CD14-positive monocyte (primary cell): ENCODE data around the gene OR2V2. TPM values are rescaled to one million over a fixed set of nuclear protein-coding genes. Genes with fewer than 3 reads are reported as not detected.
A peak's percentile ranks its signal among the peaks of the same experiment; 100 is the strongest.

Experiments
- DNase-seq, 3 donors: peaks; one replicate each; pipeline ENCODE4 v3.0.0-alpha.2; 2011 to 2022
- H2AFZ ChIP-seq: 2 replicates; pipeline ENCODE4 v1.6.0; 2012; ENCODE audit warnings: mild to moderate bottlenecking, low read depth, low read length, inconsistent platforms; ENCODE audit not compliant: insufficient read depth, poor library complexity, severe bottlenecking
- H3K27ac ChIP-seq, 2 donors: 1 replicate in 1 of 2; 2 replicates in 1 of 2; pipeline ENCODE4 v1.5.1; 2012 to 2013; ENCODE audit warnings: low read length in 2 of 2, control low read depth in 1 of 2, inconsistent platforms in 1 of 2, low read depth in 1 of 2, mild to moderate bottlenecking in 1 of 2
- H3K27me3 ChIP-seq, 2 donors: one replicate each; pipeline versions ENCODE4 v1.6.0 to v1.6.1; 2011 to 2013; ENCODE audit warnings: low read length in 2 of 2; ENCODE audit not compliant: control insufficient read depth in 2 of 2, insufficient read depth in 2 of 2
- H3K36me3 ChIP-seq, 2 donors: replicated peaks in 1 of 2; 1 replicate in 1 of 2; 2 replicates in 1 of 2; pipeline versions ENCODE4 v1.5.1 to v1.6.1; 2012 to 2013; ENCODE audit warnings: low read length in 2 of 2, control low read depth in 1 of 2, inconsistent platforms in 1 of 2, mild to moderate bottlenecking in 1 of 2; ENCODE audit not compliant: insufficient read depth in 2 of 2, control insufficient read depth in 1 of 2
- H3K4me1 ChIP-seq, 2 donors: 1 replicate in 1 of 2; 2 replicates in 1 of 2; pipeline versions ENCODE4 v1.5.1 to v1.6.1; 2012 to 2013; ENCODE audit warnings: low read length in 2 of 2, control low read depth in 1 of 2, inconsistent platforms in 1 of 2, mild to moderate bottlenecking in 1 of 2, moderate library complexity in 1 of 2; ENCODE audit not compliant: insufficient read depth in 2 of 2, control insufficient read depth in 1 of 2
- H3K4me2 ChIP-seq: replicated peaks from 2 replicates; pipeline ENCODE3; 2012; ENCODE audit warnings: low read length, moderate library complexity, mild to moderate bottlenecking; ENCODE audit not compliant: poor library complexity, severe bottlenecking; ENCODE audit errors: extremely low read depth
- H3K4me3 ChIP-seq, 3 experiments: fragments of 200-600 bp in 1 of 3; sonication (generic) in 1 of 3; replicated peaks in 1 of 3; 1 replicate in 2 of 3; 2 replicates in 1 of 3; pipeline ENCODE4 v1.5.1; 2011 to 2013; ENCODE audit warnings: low read length in 3 of 3, mild to moderate bottlenecking in 3 of 3, control low read depth in 2 of 3, low read depth in 2 of 3, inconsistent platforms in 1 of 3, moderate library complexity in 1 of 3
- H3K79me2 ChIP-seq: 2 replicates; pipeline ENCODE4 v1.6.0; 2012; ENCODE audit warnings: mild to moderate bottlenecking, control low read depth, inconsistent platforms, low read length, moderate library complexity; ENCODE audit not compliant: insufficient read depth
- H3K9ac ChIP-seq: 2 replicates; pipeline ENCODE4 v1.6.0; 2017; ENCODE audit warnings: low read length, mild to moderate bottlenecking; ENCODE audit not compliant: insufficient read depth, poor library complexity, severe bottlenecking
- H3K9me3 ChIP-seq, 2 donors: replicated peaks in 1 of 2; 1 replicate in 1 of 2; 2 replicates in 1 of 2; pipeline versions ENCODE4 v1.5.1 to v1.6.1; 2012 to 2013; ENCODE audit warnings: low read length in 2 of 2, control low read depth in 1 of 2; ENCODE audit not compliant: control insufficient read depth in 1 of 2, insufficient read depth in 1 of 2
- H4K20me1 ChIP-seq: 2 replicates; pipeline ENCODE4 v1.6.0; 2012; ENCODE audit warnings: mild to moderate bottlenecking, low read length, control low read depth, moderate library complexity; ENCODE audit not compliant: insufficient read depth
- H3K27ac Mint-ChIP-seq, 7 donors: one replicate each; pipeline ENCODE4 v1.8.0; 2020; ENCODE audit warnings: mild to moderate bottlenecking in 7 of 7, mixed read lengths in 7 of 7, moderate library complexity in 6 of 7, inconsistent platforms in 2 of 7
- H3K27me3 Mint-ChIP-seq, 3 donors: one replicate each; pipeline ENCODE4 v1.8.0; 2021 to 2022; ENCODE audit warnings: low read depth in 3 of 3, mild to moderate bottlenecking in 3 of 3, mixed read lengths in 3 of 3, moderate library complexity in 3 of 3, inconsistent platforms in 1 of 3
- H3K36me3 Mint-ChIP-seq, 2 donors: one replicate each; pipeline ENCODE4 v1.8.0; 2020; ENCODE audit warnings: mixed read lengths in 2 of 2, inconsistent platforms in 1 of 2, mild to moderate bottlenecking in 1 of 2
- H3K4me1 Mint-ChIP-seq: one replicate; pipeline ENCODE4 v1.8.0; 2020; ENCODE audit warnings: mild to moderate bottlenecking, mixed read lengths
- H3K4me3 Mint-ChIP-seq, 2 donors: one replicate each; pipeline ENCODE4 v1.8.0; 2020; ENCODE audit warnings: mild to moderate bottlenecking in 2 of 2, mixed read lengths in 2 of 2, moderate library complexity in 1 of 2
- H3K9me3 Mint-ChIP-seq, 7 donors: one replicate each; pipeline ENCODE4 v1.8.0; 2020 to 2022; ENCODE audit warnings: mixed read lengths in 7 of 7, mild to moderate bottlenecking in 6 of 7, moderate library complexity in 6 of 7, inconsistent platforms in 2 of 7
- CTCF ChIP-seq: fragments of 200-600 bp; IDR thresholded peaks from one replicate; pipeline ENCODE4 v1.8.0; 2022; ENCODE audit warnings: antibody characterized with exemption, mild to moderate bottlenecking
- WGBS: methylation state at CpG from one replicate; pipeline ENCODE4 v1.1.5; 2013; ENCODE audit warnings: missing lambda C conversion rate; ENCODE audit not compliant: insufficient coverage; 5-methylcytosine and 5-hydroxymethylcytosine counted together
- intact Hi-C, 2 donors: fragments of 100-400 bp; cut with micrococcal nuclease; formaldehyde crosslinking; loops; one replicate each; pipeline versions ENCODE4 v1.15.0 to v1.15.1; 2023
- polyA plus RNA-seq, 3 donors: library from polyadenylated mRNA; depleted of rRNA in 1 of 3; unstranded in 2 of 3; stranded (reverse) in 1 of 3; fragments of 300-500 nt in 2 of 3; fragments of >200 nt in 1 of 3; fragmentation: Illumina TruSeq in 2 of 3; gene quantifications; 1 replicate in 2 of 3; 2 replicates in 1 of 3; pipeline ENCODE4 v1.2.3, GENCODE V29; 2012 to 2021

The OR2V2 gene
- polyA plus RNA-seq, 3 donors, result not detected

GRCh38 chr5:181204826-181205760 lies 57.7 kb downstream of the OR2V2 start, which contains the start of gene TRIM7:
Gene TRIM7, minus strand, starts transcription at chr5:181205196. Its CDS starts 86 bp downstream, at chr5:181205110.
- peak in 2 of 3 donors; percentile 28 to 30 for DNase-seq
- H3K27ac ChIP-seq, result peak within 1 kb of the TSS; percentile 68 to 75

More at GRCh38 chr5:181204826-181205760, 57.7 kb downstream of the OR2V2 start, which contains the start of gene TRIM7:
- Mint-ChIP-seq H3K4me1 (peaks cover 63% of the 10 kb centered on the region), H3K36me3 (peaks cover 13 to 16% of the 10 kb centered on the region in 2 donors), H3K27me3 (peaks cover 25 to 36% (median 27%) of the 10 kb centered on the region in 3 donors), H3K4me3 (peak within 1 kb of the TSS; percentile 92 to 99), H3K27ac (peak within 1 kb of the TSS in 6 of 7 donors; percentile 21 to 94 (median 83)), H3K9me3 (peaks cover 0 to 16% (median 7%) of the 10 kb centered on the region in 7 donors)
- TF ChIP-seq CTCF, result no peak
- under 1% methylated on average over 93 of the region's 94 CpGs for WGBS
- intact Hi-C loops, result loop anchor here in 1 of 2 donors (2.0 kb wide), 1 partner anchor 16 kb away; no protein-coding TSS in a partner anchor
- Histone ChIP-seq H3K4me2 (peak within 1 kb of the TSS; percentile 93), H3K36me3 (no peaks in the 10 kb centered on the region), H3K9ac (peak within 1 kb of the TSS; percentile 58), H3K4me1 (peaks cover 58 to 72% of the 10 kb centered on the region in 2 donors), H4K20me1 (no peaks in the 10 kb centered on the region), H3K4me3 (peak within 1 kb of the TSS; percentile 50 to 81 (median 56)), H3K9me3 (no peaks in the 10 kb centered on the region), H3K79me2 (no peaks in the 10 kb centered on the region), H2AFZ (peak within 1 kb of the TSS; percentile 84), H3K27me3 (peaks cover 6 to 27% of the 10 kb centered on the region in 2 donors)
